Epithelial cell of esophagus (primary cell): ENCODE measurements around the gene FBRSL1.

Source experiments
- DNase-seq: peaks from one replicate; pipeline ENCODE4 v3.0.0; 2010; ENCODE audit warnings: low read depth
- H3K4me3 ChIP-seq: 2 replicates; pipeline ENCODE4 v1.5.1; 2011; ENCODE audit warnings: mild to moderate bottlenecking, low read length, control low read depth
- TF ChIP-seq, protein P1 (sequence below): IDR thresholded peaks from 2 replicates; pipeline ENCODE4 v1.5.1; 2011; ENCODE audit warnings: low read depth, mild to moderate bottlenecking, low read length, control low read depth, inconsistent platforms; ENCODE audit not compliant: insufficient read depth; ENCODE audit errors: missing control alignments

FBRSL1 gene

DNA sequence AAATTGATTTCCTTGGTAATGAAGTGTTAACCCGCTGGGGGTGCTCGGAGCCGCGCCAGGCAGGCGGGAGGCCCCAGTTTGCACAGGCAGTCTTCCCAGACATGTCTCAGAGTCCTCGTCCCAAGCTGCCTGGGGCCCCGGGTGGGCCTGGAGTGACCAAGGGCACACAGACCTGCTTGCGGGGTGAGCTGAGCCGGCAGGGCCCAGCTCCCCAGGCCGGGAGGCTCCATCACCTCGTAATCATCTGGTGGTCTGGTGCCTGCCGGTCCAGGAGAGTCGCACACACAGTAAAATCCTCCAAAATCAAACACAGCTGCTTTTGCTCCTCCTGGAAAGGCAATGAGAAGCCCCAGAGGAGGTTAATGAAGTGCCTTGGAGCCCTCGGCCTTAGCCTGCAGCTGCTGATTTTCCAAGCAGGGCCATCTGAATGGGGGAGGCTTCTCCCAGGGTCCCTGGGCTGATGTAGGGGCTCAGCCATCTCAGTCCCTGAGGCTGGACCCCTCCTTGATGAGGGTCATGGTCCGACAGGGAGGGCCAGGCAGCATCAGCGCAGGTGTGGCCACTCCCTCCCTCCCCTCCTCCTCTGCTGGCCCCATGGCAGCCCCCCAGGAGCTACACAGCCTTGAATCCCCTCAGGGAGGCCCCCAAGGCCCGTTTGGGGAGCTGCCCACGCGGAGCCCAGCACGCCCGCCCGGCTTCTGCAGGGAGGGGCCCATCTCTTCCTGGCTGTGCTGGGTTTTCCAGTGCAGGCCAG, 39.4 kb upstream of the FBRSL1 start:
- no peak for DNase-seq

DNA sequence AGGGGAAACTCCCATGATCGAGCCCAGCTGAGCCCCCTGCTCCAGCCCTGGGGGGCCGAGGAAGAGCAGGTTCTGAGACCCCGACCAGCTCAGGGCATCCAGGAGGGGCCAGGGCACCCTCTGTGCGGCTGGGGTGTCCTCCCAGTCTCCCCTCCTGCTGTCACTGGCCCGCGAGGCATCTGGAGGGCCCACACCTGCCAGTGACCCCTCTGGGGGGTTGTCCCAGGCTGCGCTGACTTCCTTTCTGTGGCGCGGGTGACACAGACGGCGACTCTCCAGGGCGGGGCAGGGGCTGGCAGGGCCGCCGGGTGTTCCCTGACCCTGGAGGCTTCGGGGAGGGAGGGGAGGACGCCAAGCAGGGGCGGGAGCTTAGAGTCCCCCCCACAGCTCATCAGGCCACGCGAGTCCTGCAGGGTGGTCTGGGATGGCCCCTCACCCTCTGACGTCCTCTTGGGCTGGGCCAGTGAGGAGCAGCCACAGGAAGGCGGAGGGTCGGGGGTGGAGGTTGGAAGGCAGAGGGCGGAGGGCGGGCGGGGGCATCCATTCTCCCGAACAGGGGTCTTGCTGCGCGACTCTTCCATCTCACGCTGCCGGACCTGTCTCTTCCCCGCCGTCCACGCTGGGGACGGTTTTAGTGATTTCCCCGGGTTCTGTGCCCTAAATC, 38.6 kb upstream of the FBRSL1 start:
- TF ChIP-seq, protein P1, sequence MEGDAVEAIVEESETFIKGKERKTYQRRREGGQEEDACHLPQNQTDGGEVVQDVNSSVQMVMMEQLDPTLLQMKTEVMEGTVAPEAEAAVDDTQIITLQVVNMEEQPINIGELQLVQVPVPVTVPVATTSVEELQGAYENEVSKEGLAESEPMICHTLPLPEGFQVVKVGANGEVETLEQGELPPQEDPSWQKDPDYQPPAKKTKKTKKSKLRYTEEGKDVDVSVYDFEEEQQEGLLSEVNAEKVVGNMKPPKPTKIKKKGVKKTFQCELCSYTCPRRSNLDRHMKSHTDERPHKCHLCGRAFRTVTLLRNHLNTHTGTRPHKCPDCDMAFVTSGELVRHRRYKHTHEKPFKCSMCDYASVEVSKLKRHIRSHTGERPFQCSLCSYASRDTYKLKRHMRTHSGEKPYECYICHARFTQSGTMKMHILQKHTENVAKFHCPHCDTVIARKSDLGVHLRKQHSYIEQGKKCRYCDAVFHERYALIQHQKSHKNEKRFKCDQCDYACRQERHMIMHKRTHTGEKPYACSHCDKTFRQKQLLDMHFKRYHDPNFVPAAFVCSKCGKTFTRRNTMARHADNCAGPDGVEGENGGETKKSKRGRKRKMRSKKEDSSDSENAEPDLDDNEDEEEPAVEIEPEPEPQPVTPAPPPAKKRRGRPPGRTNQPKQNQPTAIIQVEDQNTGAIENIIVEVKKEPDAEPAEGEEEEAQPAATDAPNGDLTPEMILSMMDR = no peak
- no peak overlapping the region for H3K4me3 ChIP-seq
- no peak for DNase-seq

More for the DNA sequence above, 39.4 kb upstream of the FBRSL1 start:
- TF ChIP-seq, protein P1 = no peak
- H3K4me3 ChIP-seq = no peak overlapping the region

DNA sequence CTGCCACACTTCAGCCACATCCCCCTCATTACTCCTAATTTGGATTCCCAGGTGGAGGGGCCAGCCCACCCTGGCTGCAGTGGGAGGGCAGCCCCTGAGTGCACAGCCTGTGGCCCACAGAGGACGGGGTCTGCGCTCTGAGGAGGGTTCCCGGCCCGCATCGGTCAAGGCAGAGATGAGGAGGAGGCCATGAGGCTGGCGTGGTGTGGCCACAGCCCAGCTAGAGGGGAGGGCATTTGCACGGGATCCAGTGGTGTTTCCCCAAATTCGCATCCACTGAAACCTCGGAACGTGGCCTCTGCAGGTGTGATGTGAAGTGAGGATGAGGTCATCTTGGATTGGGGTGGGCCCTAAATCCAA, 38.1 kb upstream of the FBRSL1 start:
- no peak for DNase-seq
- TF ChIP-seq, protein P1 = no peak
- H3K4me3 ChIP-seq = no peak overlapping the region

DNA sequence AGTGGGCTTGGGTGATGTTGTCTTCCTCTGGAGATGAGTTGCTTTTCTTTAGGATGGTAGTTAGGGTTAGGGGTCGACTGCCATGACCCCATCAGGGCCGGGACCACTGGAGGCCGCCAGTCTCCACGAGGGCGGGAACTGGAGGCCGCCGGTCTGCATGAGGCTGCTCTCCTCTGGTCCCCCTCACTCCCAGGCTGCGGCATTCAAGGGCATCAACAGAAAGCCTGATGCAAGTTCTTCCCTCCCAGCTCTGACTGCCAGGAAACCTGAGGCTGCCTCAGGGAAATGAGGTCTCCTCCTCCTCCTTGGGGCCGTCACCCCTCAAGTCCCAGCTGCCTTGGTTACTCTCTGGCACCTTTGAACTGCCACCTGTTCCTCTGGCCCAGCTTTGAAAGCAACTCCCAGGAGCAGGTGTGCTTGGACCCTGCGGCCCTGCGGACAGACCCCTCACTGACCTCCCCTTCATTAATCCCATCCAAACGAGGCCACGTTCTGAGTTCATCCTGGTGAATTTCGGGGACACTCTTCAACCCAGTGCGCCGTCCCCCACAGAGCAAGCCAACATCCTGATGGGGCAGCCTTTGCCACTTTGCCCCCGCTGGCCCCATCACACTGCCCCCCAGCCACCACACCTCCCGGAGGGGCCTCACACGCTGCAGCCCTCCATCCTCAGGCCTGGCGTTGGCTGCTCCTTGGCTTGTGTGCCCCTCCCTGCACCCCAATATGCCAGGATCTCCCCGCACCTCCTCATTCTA, 37.2 kb upstream of the FBRSL1 start:
- TF ChIP-seq, protein P1 = no peak
- DNase-seq = no peak

DNA sequence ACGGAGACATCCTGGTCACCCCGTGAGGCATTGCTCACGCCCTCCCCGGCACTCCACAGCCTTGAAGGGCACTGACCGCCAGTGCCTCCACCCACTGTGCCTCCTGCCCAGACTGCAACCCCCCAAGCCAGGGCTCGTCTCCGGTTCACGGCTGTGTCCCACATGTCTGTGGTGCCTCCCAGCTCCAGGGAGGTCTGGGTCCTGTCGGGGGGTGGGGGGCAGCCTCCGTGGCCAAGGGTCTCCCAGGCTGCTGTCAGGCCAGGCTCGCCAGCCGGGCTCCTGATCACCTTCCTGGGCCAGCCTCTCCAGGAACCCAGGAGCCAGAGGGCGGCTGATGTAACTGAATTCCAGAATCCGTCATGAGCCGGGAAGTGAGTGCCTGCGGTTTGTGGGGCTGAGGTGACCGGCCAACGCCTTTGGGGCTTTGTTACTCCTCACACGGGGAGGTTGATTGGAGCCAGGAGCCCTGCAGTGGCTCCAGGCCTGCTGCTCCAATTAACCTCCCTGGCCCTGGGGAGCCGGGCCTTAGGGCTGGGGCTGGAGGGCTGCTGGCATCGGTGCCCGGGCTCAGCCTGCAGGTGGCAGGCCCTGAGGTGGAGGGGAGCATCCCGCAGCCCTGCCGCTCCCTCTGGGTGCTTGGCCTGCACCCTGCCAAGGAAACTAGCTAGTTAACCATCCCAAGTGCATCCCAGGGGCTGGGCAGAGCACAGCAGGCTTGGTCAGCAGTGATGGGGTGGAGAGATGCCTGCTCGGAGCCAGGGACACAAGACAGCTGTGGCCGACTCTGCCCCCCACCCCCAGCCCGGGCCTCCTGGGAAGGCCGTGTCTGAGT, 36.4 kb upstream of the FBRSL1 start:
- H3K4me3 ChIP-seq = no peak overlapping the region
- no peak for DNase-seq
- TF ChIP-seq, protein P1 = no peak

More for the DNA sequence above, 37.2 kb upstream of the FBRSL1 start:
- H3K4me3 ChIP-seq = no peak overlapping the region

DNA sequence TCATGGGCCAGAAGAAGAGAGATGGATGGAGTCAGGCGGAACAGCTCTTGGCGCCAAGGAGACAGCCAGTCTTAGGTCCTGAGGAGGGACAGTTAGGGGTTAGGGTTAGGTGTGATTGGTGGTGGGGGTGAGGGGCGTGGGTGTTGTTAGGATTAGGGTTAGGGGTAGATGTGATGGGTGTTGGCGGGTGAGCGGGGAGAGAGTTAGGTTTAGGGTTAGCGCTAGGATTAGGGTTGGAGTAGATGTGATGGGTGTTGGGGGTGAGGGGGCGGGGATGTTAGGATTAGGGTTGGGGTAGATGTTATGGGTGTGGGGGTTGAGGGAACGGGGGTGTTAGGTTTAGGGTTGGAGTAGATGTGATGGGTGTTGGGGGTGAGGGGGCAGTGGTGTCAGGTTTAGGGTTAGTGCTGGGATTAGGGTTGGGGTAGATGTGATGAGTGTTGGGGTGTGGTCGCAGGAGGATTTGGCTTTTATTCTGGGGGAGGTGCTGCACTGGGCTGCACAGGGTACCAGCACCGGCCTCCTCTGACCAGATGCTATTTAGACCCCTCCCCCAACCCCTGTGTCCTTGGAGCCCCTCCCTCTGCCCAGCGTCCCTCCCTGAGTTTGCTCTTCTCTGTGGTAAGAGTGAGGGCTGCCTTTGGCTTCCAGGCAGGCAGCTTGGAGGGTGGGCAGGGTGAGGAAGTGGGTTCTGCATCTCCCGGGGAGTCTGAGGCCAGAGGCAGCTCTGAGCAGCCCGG, 35.6 kb upstream of the FBRSL1 start:
- no peak for DNase-seq
- no peak overlapping the region for H3K4me3 ChIP-seq
- TF ChIP-seq, protein P1 = no peak
